Skeletal muscle satellite cell (primary cell): ENCODE data around the gene ST8SIA1.
"Not testable (repeated sequence)": the region's sequence is repeated elsewhere in the genome, so short reads cannot be mapped to it uniquely, and the experiment has no call there.

Experiments
- H3K27me3 ChIP-seq: 2 replicates; pipeline ENCODE4 v1.7.0; 2013; ENCODE audit warnings: low read length; ENCODE audit not compliant: control insufficient read depth, insufficient read depth
- H3K36me3 ChIP-seq: 2 replicates; pipeline ENCODE4 v1.7.0; 2013; ENCODE audit warnings: mild to moderate bottlenecking, control low read depth, low read length; ENCODE audit not compliant: insufficient read depth
- H3K4me1 ChIP-seq: 2 replicates; pipeline ENCODE4 v1.7.0; 2013; ENCODE audit warnings: low read length; ENCODE audit not compliant: control insufficient read depth, insufficient read depth
- H3K4me2 ChIP-seq: 2 replicates; pipeline ENCODE4 v1.7.0; 2013; ENCODE audit warnings: mild to moderate bottlenecking, low read length
- H3K4me3 ChIP-seq: 2 replicates; pipeline ENCODE4 v1.7.0; 2013; ENCODE audit warnings: low read length
- H3K9ac ChIP-seq: 2 replicates; pipeline ENCODE4 v1.7.0; 2013; ENCODE audit warnings: mild to moderate bottlenecking, low read depth, low read length, moderate library complexity
- H3K9me3 ChIP-seq: replicated peaks from 2 replicates; pipeline ENCODE4 v1.7.0; 2013; ENCODE audit warnings: mild to moderate bottlenecking, control low read depth, low read length

Gene ST8SIA1

DNA sequence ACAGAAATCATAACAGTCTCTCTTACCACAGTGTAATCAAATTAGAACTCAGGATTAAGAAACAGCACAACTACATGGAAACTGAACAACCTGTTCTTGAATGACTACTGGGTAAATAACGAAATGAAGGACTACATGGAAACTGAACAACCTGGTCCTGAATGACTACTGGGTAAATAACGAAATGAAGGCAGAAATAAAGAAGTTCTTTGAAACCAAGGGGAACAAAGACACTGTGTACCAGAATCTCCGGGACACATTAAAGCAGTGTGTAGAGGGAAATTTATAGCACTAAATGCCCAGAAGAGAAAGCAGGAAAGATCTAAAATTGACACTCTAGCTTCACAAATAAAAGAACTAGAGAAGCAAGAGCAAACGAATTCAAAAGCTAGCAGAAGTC lies 185.2 kb downstream of the ST8SIA1 start:
- H3K9ac ChIP-seq, H3K9me3 ChIP-seq, H3K4me3 ChIP-seq, H3K4me1 ChIP-seq, H3K4me2 ChIP-seq, H3K36me3 ChIP-seq, H3K27me3 ChIP-seq: not testable (repeated sequence)

DNA sequence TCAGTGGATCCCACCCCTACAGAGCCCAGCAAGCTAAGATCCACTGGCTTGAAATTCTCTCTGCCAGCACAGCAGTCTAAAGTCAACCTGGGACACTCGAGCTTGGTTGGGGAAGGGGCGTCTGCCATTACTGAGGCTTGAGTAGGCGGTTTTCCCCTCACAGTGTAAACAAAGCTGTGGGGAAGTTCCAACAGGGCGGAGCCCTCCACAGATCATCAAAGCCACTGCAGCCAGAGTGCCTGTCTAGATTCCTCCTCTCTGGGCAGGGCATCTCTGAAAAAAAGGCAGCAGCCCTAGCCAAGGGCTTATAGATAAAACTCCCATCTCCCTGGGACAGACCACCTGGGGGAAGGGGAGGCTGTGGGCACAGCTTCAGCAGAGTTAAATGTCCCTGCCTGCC lies 187.8 kb downstream of the ST8SIA1 start:
- H3K36me3 ChIP-seq, H3K4me1 ChIP-seq, H3K9me3 ChIP-seq, H3K4me3 ChIP-seq, H3K9ac ChIP-seq, H3K27me3 ChIP-seq, H3K4me2 ChIP-seq: not testable (repeated sequence)
